ENCODE data around the gene ITLN2. TPM values are rescaled to one million over a fixed set of nuclear protein-coding genes. Genes with fewer than 3 reads are reported as not detected.

ITLN2 gene
- total and polyA plus RNA-seq, 9 of the 15 experiments (the other 6 are each of a cell fraction or from before 2014, with no cell fraction given): not detected

- no peak for TF ChIP-seq IRF9 (tag; IDR thresholded peaks at IDR 0.05)
- no peak for TF ChIP-seq ZNF586 (CRISPR knock-in tag; conservative IDR thresholded peaks at IDR 0.05)
Observed at GRCh38 chr1:160975026-160975425, 20.4 kb upstream of the ITLN2 start (continued).

GRCh38 chr1:160973491-160973890 lies 18.9 kb upstream of the ITLN2 start:
- ChIA-PET POLR2A (interaction anchor here (0.6 to 0.8 kb wide), 2 partner anchors 20 to 96 kb away, joined by 3 read pairs; no protein-coding TSS in a partner anchor), CTCF (ENCODE audit: low intra/inter-chr PET ratio) (interaction anchor here (0.7 kb wide), 1 partner anchor 118 kb away, joined by 5 read pairs; no protein-coding TSS in a partner anchor)
- Histone ChIP-seq H3K36me3 (ENCODE audit: control insufficient read depth, insufficient read depth, low read length) (no peaks in the 10 kb centered on the region), H3K9ac (ENCODE audit: insufficient read depth in 1 of 2, low read depth in 2 of 2, low read length in 2 of 2) (no peak overlapping the region), H2AFZ (ENCODE audit: low read depth, low read length) (no peak overlapping the region), H3K4me3 (no peak overlapping the region), H3K4me1 (replicated peaks in 1 of 2; ENCODE audit: control insufficient read depth in 2 of 2, insufficient read depth in 2 of 2, low read length in 2 of 2) (no peaks in the 10 kb centered on the region), H3K4me2 (ENCODE audit: insufficient read depth, low read length) (no peak overlapping the region), H3K9me1 (ENCODE audit: control insufficient read depth, insufficient read depth, low read length) (no peaks in the 10 kb centered on the region), H4K20me1 (replicated peaks; ENCODE audit: control insufficient read depth, insufficient read depth, low read length) (no peaks in the 10 kb centered on the region), H3K27ac (ENCODE audit: extremely low read depth, low read depth, low read length) (no peak overlapping the region), H3K79me2 (ENCODE audit: control insufficient read depth, insufficient read depth, low read length) (no peaks in the 10 kb centered on the region), H3K9me3 (replicated peaks; ENCODE audit: control insufficient read depth, insufficient read depth, low read depth, low read length) (no peaks in the 10 kb centered on the region), H3K27me3 (ENCODE audit: control insufficient read depth in 2 of 2, insufficient read depth in 2 of 2, low read length in 2 of 2) (peaks cover 28 to 51% of the 10 kb centered on the region in 2 experiments)
- no peak for ATAC-seq
- TF ChIP-seq AFF1 (IDR thresholded peaks at IDR 0.05; ENCODE audit: low read depth in 1 of 2, partially characterized antibody in 2 of 2) (no peak), U2AF1 (optimal IDR thresholded peaks at IDR 0.05; ENCODE audit: low read depth, low read length) (no peak), ATF1 (CRISPR knock-in tag; IDR thresholded peaks at IDR 0.05) (no peak), ATF1 (tag; IDR thresholded peaks at IDR 0.05) (no peak)
- WGBS (ENCODE audit: insufficient coverage, low coverage, missing lambda C conversion rate): 0% methylated on average over 4 of the region's 4 CpGs
- in situ Hi-C loops (cut with MboI): no loop called here
- no TSS peak for BruUV-seq (replicated peaks)
- DNase-seq (ENCODE audit: extremely low read depth in 1 of 4, low spot score in 3 of 4): no peak
- intact Hi-C loops (cut with micrococcal nuclease): no loop called here
- no peak for FAIRE-seq
